PC-3 (cell line): ENCODE data around the gene GFOD1. TPM values are rescaled to one million over a fixed set of nuclear protein-coding genes. Genes with fewer than 3 reads are reported as not detected.

Experiments
- ATAC-seq: fragments of 200-7000 bp; cut with Tn5 transposase; 2 replicates; pipeline ENCODE4 v1.9.1; 2020; ENCODE audit warnings: mild to moderate bottlenecking, moderate library complexity
- BruUV-seq: library from RNA; stranded (reverse); fragments of 400-500 nt; replicated peaks from 2 replicates; lab custom pipeline; 2021; lab: Mats Ljungman, UMichigan
- CTCF ChIA-PET: fragments of 300-600 bp; sonication (Branson Sonifier 250); formaldehyde crosslinking; loops from one replicate; lab custom pipeline; 2022; ENCODE audit warnings: antibody characterized with exemption; lab: Charles Lee
- POLR2A ChIA-PET: fragments of 300-600 bp; sonication (Branson Sonifier 250); formaldehyde crosslinking; loops from one replicate; lab custom pipeline; 2022; ENCODE audit warnings: antibody characterized with exemption; ENCODE audit not compliant: unreplicated experiment; lab: Charles Lee
- DNase-seq: peaks from one replicate; pipeline ENCODE4 v3.0.0-alpha.2; 2015
- H2AFZ ChIP-seq: fragments of 300-600 bp; sonication (generic); 2 replicates; pipeline ENCODE4 v1.6.0; 2016; ENCODE audit warnings: antibody characterized with exemption, low read length
- H3F3A ChIP-seq: fragments of 300-600 bp; sonication (generic); one replicate; pipeline ENCODE4 v1.6.0; 2017; ENCODE audit warnings: antibody characterized with exemption, low read length, control low read depth, mild to moderate bottlenecking; ENCODE audit not compliant: unreplicated experiment
- H3K27ac ChIP-seq: fragments of 300-600 bp; sonication (generic); 2 replicates; pipeline ENCODE4 v1.5.1; 2016; ENCODE audit warnings: mild to moderate bottlenecking, low read length
- H3K27me3 ChIP-seq: fragments of 300-600 bp; sonication (generic); 2 replicates; pipeline ENCODE4 v1.6.1; 2016; ENCODE audit warnings: low read length, mixed read lengths
- H3K36me3 ChIP-seq: fragments of 300-600 bp; sonication (generic); 2 replicates; pipeline ENCODE4 v1.6.1; 2016; ENCODE audit warnings: low read depth, mixed run types, low read length, mixed read lengths
- H3K4me1 ChIP-seq: fragments of 300-600 bp; sonication (generic); 2 replicates; pipeline ENCODE4 v1.5.1; 2016; ENCODE audit warnings: low read length; ENCODE audit not compliant: insufficient read depth
- H3K4me2 ChIP-seq: fragments of 300-600 bp; sonication (generic); 2 replicates; pipeline ENCODE4 v1.6.0; 2016; ENCODE audit warnings: low read length
- H3K4me3 ChIP-seq: fragments of 300-600 bp; sonication (generic); 2 replicates; pipeline ENCODE4 v1.5.1; 2016; ENCODE audit warnings: mild to moderate bottlenecking, low read length, mixed read lengths
- H3K79me2 ChIP-seq: fragments of 300-600 bp; sonication (generic); 2 replicates; pipeline ENCODE4 v1.6.1; 2017; ENCODE audit warnings: low read length, mixed read lengths
- H3K9ac ChIP-seq: fragments of 300-600 bp; sonication (generic); 2 replicates; pipeline ENCODE4 v1.6.0; 2016; ENCODE audit warnings: mild to moderate bottlenecking, low read length
- H3K9me2 ChIP-seq: fragments of 300-600 bp; sonication (generic); replicated peaks from 2 replicates; pipeline ENCODE4 v1.6.1; 2016; ENCODE audit warnings: mixed run types, low read length, mixed read lengths
- H3K9me3 ChIP-seq: fragments of 300-600 bp; sonication (generic); 2 replicates; pipeline ENCODE4 v1.6.1; 2016; ENCODE audit warnings: low read length, mixed read lengths
- H4K20me1 ChIP-seq: fragments of 300-600 bp; sonication (generic); 2 replicates; pipeline ENCODE4 v1.6.1; 2016; ENCODE audit warnings: low read length, mixed read lengths
- EZH2 ChIP-seq: fragments of 300-600 bp; sonication (generic); IDR thresholded peaks from one replicate; pipeline ENCODE4 v1.6.1; 2017; ENCODE audit warnings: antibody characterized with exemption, mild to moderate bottlenecking, low read length; ENCODE audit not compliant: unreplicated experiment
- EZH2phosphoT487 ChIP-seq: fragments of 300-600 bp; sonication (generic); IDR thresholded peaks from 2 replicates; pipeline ENCODE4 v1.6.1; 2018; ENCODE audit warnings: mild to moderate bottlenecking, antibody characterized with exemption, low read length, borderline replicate concordance
- intact Hi-C: fragments of 100-400 bp; cut with micrococcal nuclease; formaldehyde crosslinking; loops from 2 replicates; pipeline ENCODE4 v1.9.0; 2023
- total RNA-seq: library from RNA; depleted of rRNA; stranded (reverse); fragments of >200 nt; gene quantifications from 2 replicates; pipeline ENCODE4 v1.2.3, GENCODE V29; 2014
- TF ChIP-seq, protein P1 (sequence below): fragments of 300-600 bp; sonication (generic); conservative IDR thresholded peaks from 2 replicates; pipeline ENCODE4 v1.5.1; 2017; ENCODE audit warnings: antibody characterized with exemption, low read depth, mild to moderate bottlenecking, low read length

GFOD1 gene
- total RNA-seq, 1 experiment from 2014 or later: 16.0 TPM

DNA sequence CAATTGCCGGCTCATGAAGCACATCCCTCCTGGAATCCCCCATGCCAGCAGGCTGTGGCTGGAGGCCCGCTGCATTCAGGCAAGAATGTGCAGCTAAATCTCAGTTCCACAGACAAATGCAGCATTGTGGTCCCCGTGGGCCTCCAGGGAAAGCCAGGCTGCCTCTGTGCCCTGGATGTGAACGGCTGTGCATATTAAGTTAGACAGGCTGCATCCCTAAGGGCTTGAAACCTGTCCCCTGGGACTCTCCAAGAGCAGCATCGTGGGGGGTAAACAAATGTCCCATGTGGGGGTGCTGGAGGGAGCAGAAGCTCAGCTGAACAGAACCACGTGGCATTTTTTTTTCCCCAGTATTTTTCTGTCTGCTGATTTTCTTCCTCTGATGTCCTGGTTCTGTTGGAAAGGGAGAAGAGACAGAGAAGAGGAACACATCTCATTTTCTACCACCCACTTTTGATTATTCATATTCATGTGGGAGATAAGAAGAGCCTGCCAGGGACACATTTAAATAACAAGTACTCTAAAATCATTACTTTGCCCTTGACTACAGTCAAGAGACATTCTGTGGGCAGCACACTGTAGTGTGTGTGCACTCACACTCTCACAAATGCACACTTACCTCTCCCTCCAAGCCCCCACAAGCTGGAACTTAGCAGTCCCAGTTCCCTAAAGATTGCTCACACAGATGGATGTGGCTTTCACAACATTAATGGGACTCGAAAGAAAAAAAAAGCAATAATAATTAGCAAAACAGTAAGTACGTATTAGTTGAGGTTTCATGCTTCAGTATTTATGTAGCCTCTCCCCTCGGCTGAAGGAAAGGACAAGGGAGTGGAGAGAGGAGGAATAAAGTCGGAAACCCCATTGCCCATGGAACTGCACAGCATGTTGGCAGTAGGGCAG is 16.9 kb downstream of the GFOD1 start:
- peaks cover 11% of the 10 kb centered on the region; the same call in 1 of the 2 replicates for H3K36me3 ChIP-seq
- H3F3A ChIP-seq: no peaks in the 10 kb centered on the region
- intact Hi-C loops: no loop called here
- H3K4me2 ChIP-seq: no peak overlapping the region
- no peak overlapping the region for H3K9ac ChIP-seq
- ChIA-PET CTCF (no interaction called here), POLR2A (no interaction called here)
- no peaks in the 10 kb centered on the region for H4K20me1 ChIP-seq
- no peak for ATAC-seq
- DNase-seq: no peak
- H3K27ac ChIP-seq: no peak overlapping the region
- BruUV-seq: no TSS peak
- no peak overlapping the region for H3K4me3 ChIP-seq
- H3K9me3 ChIP-seq: no peaks in the 10 kb centered on the region
- H3K79me2 ChIP-seq: peaks cover 49% of the 10 kb centered on the region
- no peaks in the 10 kb centered on the region for H3K27me3 ChIP-seq
- TF ChIP-seq EZH2 (no peak), EZH2phosphoT487 (no peak)
- TF ChIP-seq, protein P1, sequence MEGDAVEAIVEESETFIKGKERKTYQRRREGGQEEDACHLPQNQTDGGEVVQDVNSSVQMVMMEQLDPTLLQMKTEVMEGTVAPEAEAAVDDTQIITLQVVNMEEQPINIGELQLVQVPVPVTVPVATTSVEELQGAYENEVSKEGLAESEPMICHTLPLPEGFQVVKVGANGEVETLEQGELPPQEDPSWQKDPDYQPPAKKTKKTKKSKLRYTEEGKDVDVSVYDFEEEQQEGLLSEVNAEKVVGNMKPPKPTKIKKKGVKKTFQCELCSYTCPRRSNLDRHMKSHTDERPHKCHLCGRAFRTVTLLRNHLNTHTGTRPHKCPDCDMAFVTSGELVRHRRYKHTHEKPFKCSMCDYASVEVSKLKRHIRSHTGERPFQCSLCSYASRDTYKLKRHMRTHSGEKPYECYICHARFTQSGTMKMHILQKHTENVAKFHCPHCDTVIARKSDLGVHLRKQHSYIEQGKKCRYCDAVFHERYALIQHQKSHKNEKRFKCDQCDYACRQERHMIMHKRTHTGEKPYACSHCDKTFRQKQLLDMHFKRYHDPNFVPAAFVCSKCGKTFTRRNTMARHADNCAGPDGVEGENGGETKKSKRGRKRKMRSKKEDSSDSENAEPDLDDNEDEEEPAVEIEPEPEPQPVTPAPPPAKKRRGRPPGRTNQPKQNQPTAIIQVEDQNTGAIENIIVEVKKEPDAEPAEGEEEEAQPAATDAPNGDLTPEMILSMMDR: no peak
- H3K4me1 ChIP-seq: peaks cover 33% of the 10 kb centered on the region
- H2AFZ ChIP-seq: no peak overlapping the region
- no peaks in the 10 kb centered on the region for H3K9me2 ChIP-seq

DNA sequence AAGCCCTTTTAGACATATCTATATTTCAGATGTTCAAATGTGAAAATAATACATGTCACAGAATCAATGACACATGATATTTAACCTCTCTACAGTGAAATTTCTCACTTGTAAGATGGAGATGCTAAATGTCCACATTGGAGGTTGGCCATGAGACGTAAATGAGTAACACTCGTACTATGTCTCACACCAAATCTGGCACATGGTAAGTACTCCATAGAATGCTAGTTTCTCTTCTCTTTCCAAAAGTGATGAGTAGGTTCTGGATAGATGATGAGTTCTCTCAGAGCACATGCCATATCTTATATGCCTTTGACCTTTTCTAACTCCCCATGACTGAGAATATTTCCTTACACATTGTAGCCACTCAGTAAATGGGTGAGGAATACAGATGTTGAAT is 17.7 kb downstream of the GFOD1 start:
- H3K4me2 ChIP-seq: no peak overlapping the region
- ATAC-seq (no peak), DNase-seq (no peak)
- H3K27ac ChIP-seq: no peak overlapping the region
- H3K36me3 ChIP-seq: peaks cover 11% of the 10 kb centered on the region; the same call in 1 of the 2 replicates
- H3K79me2 ChIP-seq: peaks cover 56% of the 10 kb centered on the region
- POLR2A ChIA-PET: no interaction called here
- no peaks in the 10 kb centered on the region for H3K27me3 ChIP-seq
- no peaks in the 10 kb centered on the region for H3K9me2 ChIP-seq
- no peaks in the 10 kb centered on the region for H3F3A ChIP-seq
- H2AFZ ChIP-seq: no peak overlapping the region
- intact Hi-C loops: no loop called here
- TF ChIP-seq, protein P1: no peak
- TF ChIP-seq EZH2phosphoT487 (no peak), EZH2 (no peak)
- H4K20me1 ChIP-seq: no peaks in the 10 kb centered on the region
- no peaks in the 10 kb centered on the region for H3K9me3 ChIP-seq
- CTCF ChIA-PET: no interaction called here
- peaks cover 29% of the 10 kb centered on the region for H3K4me1 ChIP-seq
- no TSS peak for BruUV-seq
- H3K4me3 ChIP-seq: no peak overlapping the region
- no peak overlapping the region for H3K9ac ChIP-seq

DNA sequence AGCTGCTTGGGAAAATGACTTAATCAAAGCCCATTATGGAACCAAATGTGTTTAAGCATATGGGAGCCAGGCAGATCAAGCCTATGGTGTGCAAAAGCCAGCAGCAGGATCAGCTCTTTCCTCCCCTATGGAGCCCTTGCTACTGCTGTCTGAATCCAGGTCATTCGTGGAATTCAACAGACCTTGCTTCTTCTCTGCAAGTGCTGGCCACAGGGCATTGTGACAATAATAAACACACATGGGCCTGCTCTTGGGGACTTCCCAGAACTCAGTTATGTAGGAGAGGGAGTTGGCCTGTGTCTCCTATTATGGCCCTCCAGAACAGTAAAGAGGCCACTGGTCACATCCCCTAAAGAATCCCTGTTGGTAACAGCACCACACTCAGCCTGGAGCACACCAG is 18.6 kb downstream of the GFOD1 start:
- H3K4me2 ChIP-seq: no peak overlapping the region
- ATAC-seq (no peak), DNase-seq (no peak)
- H3K9ac ChIP-seq: no peak overlapping the region
- no peaks in the 10 kb centered on the region for H3F3A ChIP-seq
- no TSS peak for BruUV-seq
- H3K27me3 ChIP-seq: no peaks in the 10 kb centered on the region
- no peak overlapping the region for H3K4me3 ChIP-seq
- H3K27ac ChIP-seq: no peak overlapping the region
- no peaks in the 10 kb centered on the region for H4K20me1 ChIP-seq
- intact Hi-C loops: no loop called here
- ChIA-PET CTCF (no interaction called here), POLR2A (no interaction called here)
- peaks cover 58% of the 10 kb centered on the region for H3K79me2 ChIP-seq
- H3K4me1 ChIP-seq: peaks cover 24% of the 10 kb centered on the region
- no peak overlapping the region for H2AFZ ChIP-seq
- no peaks in the 10 kb centered on the region for H3K9me2 ChIP-seq
- H3K9me3 ChIP-seq: no peaks in the 10 kb centered on the region
- peaks cover 11% of the 10 kb centered on the region; the same call in 1 of the 2 replicates for H3K36me3 ChIP-seq
- TF ChIP-seq EZH2phosphoT487: no peak
- TF ChIP-seq, protein P1: no peak
- TF ChIP-seq EZH2: no peak
